ENCODE data around the gene TBPL2. TPM values are rescaled to one million over a fixed set of nuclear protein-coding genes. Genes with fewer than 3 reads are reported as not detected.

TBPL2 gene
- total and polyA plus RNA-seq, 2 donors (not counting 3 experiments of a cell fraction or from before 2014, with no cell fraction given) = not detected

- POLR2A ChIA-PET = no interaction called here
- FAIRE-seq = no peak
- BruUV-seq (replicated peaks) = no TSS peak
These were observed 22.5 kb downstream of the TBPL2 start for GRCh38 chr14:55417955-55418354.

More at GRCh38 chr14:55417955-55418354, 22.5 kb downstream of the TBPL2 start:
- CTCF ChIA-PET = interaction anchor here (1.2 to 3.5 kb wide), 4 partner anchors 9 to 172 kb away, joined by 5 to 31 read pairs (median 8); no protein-coding TSS in a partner anchor
- dilution Hi-C loops (cut with MboI; ENCODE audit: extremely low pct_ligation_motif_present, low sequenced_read_pairs) = no loop called here
- H2AFZ ChIP-seq (ENCODE audit: low read depth, low read length) = no peak overlapping the region
- H3K4me1 ChIP-seq (ENCODE audit: control insufficient read depth, extremely low read depth, insufficient read depth, low read length) = peaks cover 19% of the 10 kb centered on the region
- TF ChIP-seq POLR2A (IDR thresholded peaks at IDR 0.05; ENCODE audit: low read depth, low read length) (no peak), FOS (IDR thresholded peaks at IDR 0.05; ENCODE audit: borderline replicate concordance, insufficient read depth, low read length) (no peak), GATA2 (IDR thresholded peaks at IDR 0.05; ENCODE audit: insufficient read depth, insufficient read length, low read depth, low read length) (no peak), EZH2 (IDR thresholded peaks at IDR 0.05; ENCODE audit: borderline replicate concordance, low read depth, low read length, severe bottlenecking) (no peak), MYC (IDR thresholded peaks at IDR 0.05; ENCODE audit: low read depth, low read length) (no peak), MAX (IDR thresholded peaks at IDR 0.05; ENCODE audit: insufficient read depth, insufficient read length) (no peak), CTCF (IDR thresholded peaks at IDR 0.05; ENCODE audit: extremely low read depth in 1 of 2, insufficient read depth in 1 of 2, low read depth in 1 of 2, low read length in 2 of 2) (no peak), JUN (IDR thresholded peaks at IDR 0.05; ENCODE audit: borderline replicate concordance, insufficient read depth, insufficient read length, low read depth) (no peak), POLR2AphosphoS5 (IDR thresholded peaks at IDR 0.05; ENCODE audit: insufficient read depth, low read depth, low read length) (no peak)
- H3K27ac ChIP-seq (ENCODE audit: insufficient read depth, low read depth, low read length) = peak overlapping the region; percentile 61
- no peak for DNase-seq (ENCODE audit: low read depth, low spot score)
- peak overlapping the region in 1 of 3 experiments; percentile 13 for H3K4me3 ChIP-seq (replicated peaks in 1 of 3; ENCODE audit: insufficient read depth in 1 of 3, low read depth in 1 of 3, low read length in 3 of 3)
- H3K9me3 ChIP-seq (replicated peaks; ENCODE audit: control insufficient read depth, insufficient read depth, low read length) = no peaks in the 10 kb centered on the region
- H3K79me2 ChIP-seq (ENCODE audit: control insufficient read depth, insufficient read depth, low read length) = no peaks in the 10 kb centered on the region
- H3K9ac ChIP-seq (replicated peaks; ENCODE audit: extremely low read depth, insufficient read depth, low read length) = peak overlapping the region; percentile 34
- H3K27me3 ChIP-seq (ENCODE audit: control insufficient read depth in 2 of 2, insufficient read depth in 2 of 2, low read length in 2 of 2) = peaks cover 0 to 3% of the 10 kb centered on the region in 2 experiments
- intact Hi-C loops (cut with micrococcal nuclease) = no loop called here
- no peaks in the 10 kb centered on the region for H4K20me1 ChIP-seq (replicated peaks; ENCODE audit: control insufficient read depth, extremely low read depth, insufficient read depth, low read length)
- peak overlapping the region; percentile 76 for H3K4me2 ChIP-seq (ENCODE audit: insufficient read depth, low read length)
- no peaks in the 10 kb centered on the region for H3K9me1 ChIP-seq (replicated peaks; ENCODE audit: control insufficient read depth, extremely low read depth, insufficient read depth, low read length)
- no peaks in the 10 kb centered on the region for H3K36me3 ChIP-seq (ENCODE audit: control insufficient read depth in 2 of 2, extremely low read depth in 1 of 2, insufficient read depth in 2 of 2, low read length in 2 of 2)

Measured in endothelial cell of umbilical vein (primary cell).